Parathyroid adenoma (tissue), 2 donors: ENCODE data around the gene NFIB.

Experiments
- H2AFZ ChIP-seq: fragments of 300-600 bp; sonication (generic); one replicate; pipeline ENCODE4 v1.7.0; 2017; ENCODE audit warnings: antibody characterized with exemption, mild to moderate bottlenecking
- H3K27ac ChIP-seq: fragments of 300-600 bp; sonication (generic); one replicate; pipeline ENCODE4 v1.7.0; 2017
- H3K27me3 ChIP-seq: fragments of 300-600 bp; sonication (generic); one replicate; pipeline ENCODE4 v1.7.0; 2017; ENCODE audit warnings: low read length; ENCODE audit not compliant: control insufficient read depth, insufficient read depth
- H3K36me3 ChIP-seq: fragments of 300-600 bp; sonication (generic); one replicate; pipeline ENCODE4 v1.7.0; 2017; ENCODE audit warnings: low read length; ENCODE audit not compliant: control insufficient read depth, insufficient read depth
- H3K4me1 ChIP-seq: fragments of 300-600 bp; sonication (generic); one replicate; pipeline ENCODE4 v1.7.0; 2017; ENCODE audit warnings: control low read depth
- H3K4me2 ChIP-seq: fragments of 300-600 bp; sonication (generic); one replicate; pipeline ENCODE4 v1.7.0; 2017; ENCODE audit warnings: low read length
- H3K4me3 ChIP-seq: fragments of 300-600 bp; sonication (generic); one replicate; pipeline ENCODE4 v1.7.0; 2017; ENCODE audit warnings: low read depth, low read length
- H3K79me2 ChIP-seq: fragments of 300-600 bp; sonication (generic); one replicate; pipeline ENCODE4 v1.7.0; 2017; ENCODE audit warnings: control low read depth
- H3K9ac ChIP-seq: fragments of 300-600 bp; sonication (generic); one replicate; pipeline ENCODE4 v1.7.0; 2017; ENCODE audit warnings: mild to moderate bottlenecking
- H3K9me3 ChIP-seq: fragments of 300-600 bp; sonication (generic); one replicate; pipeline ENCODE4 v1.7.0; 2017; ENCODE audit warnings: low read length; ENCODE audit not compliant: control insufficient read depth
- CTCF ChIP-seq: fragments of 300-600 bp; sonication (generic); IDR thresholded peaks from one replicate; pipeline ENCODE4 v1.7.0; 2017; ENCODE audit warnings: antibody characterized with exemption, mild to moderate bottlenecking
- donor health status: primary hyperparathyroidism.

The NFIB gene

DNA sequence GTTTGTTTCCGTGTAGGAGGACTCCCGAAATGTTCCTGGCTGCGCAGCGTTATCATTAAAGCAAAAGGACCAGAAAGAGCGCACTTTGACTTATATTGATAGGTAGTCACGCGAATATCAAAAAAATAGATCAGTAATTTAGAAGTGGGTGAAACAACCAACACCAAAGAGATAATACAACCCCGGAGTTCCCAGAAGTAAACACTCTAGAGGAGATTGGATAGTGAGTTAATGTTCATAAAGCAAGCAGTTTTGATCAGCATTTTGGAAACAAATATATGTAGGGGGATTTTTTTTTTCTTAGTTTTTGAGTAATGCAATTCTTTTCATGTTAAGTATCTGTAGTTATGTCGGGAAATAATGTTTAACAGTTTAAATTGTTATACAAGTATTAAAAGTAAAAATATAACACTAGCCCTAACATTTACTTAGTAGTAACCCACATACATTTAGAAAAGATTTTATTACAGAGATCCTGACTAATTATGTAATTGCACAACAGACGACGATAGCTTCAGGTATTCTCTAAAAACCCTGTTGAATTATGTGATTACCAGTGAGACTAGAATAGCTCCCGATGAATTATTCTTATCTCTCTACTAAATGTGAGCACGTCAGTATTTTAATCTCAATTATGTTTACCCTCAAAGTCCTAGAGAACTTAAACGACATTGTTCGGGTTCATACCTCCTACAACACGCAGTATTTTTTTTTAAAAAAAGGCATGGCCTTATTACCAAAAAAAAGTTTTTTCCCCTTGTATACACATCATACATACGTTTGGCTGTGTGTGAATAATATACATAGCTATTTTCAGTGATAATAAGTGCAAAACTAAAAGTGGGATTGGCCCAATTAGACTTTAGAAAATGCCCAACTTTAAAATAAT is 9.4 kb upstream of the NFIB start:
- peak overlapping the region; percentile 69 for H3K27ac ChIP-seq
- H3K9ac ChIP-seq = no peak overlapping the region
- no peaks in the 10 kb centered on the region for H3K9me3 ChIP-seq
- no peaks in the 10 kb centered on the region for H3K4me1 ChIP-seq
- H3K27me3 ChIP-seq = no peaks in the 10 kb centered on the region
- H3K79me2 ChIP-seq = no peaks in the 10 kb centered on the region
- H3K4me2 ChIP-seq = peak overlapping the region; percentile 71
- no peak for TF ChIP-seq CTCF
- H2AFZ ChIP-seq = peak overlapping the region; percentile 84
- H3K4me3 ChIP-seq = peak overlapping the region; percentile 68
- H3K36me3 ChIP-seq = no peaks in the 10 kb centered on the region

DNA sequence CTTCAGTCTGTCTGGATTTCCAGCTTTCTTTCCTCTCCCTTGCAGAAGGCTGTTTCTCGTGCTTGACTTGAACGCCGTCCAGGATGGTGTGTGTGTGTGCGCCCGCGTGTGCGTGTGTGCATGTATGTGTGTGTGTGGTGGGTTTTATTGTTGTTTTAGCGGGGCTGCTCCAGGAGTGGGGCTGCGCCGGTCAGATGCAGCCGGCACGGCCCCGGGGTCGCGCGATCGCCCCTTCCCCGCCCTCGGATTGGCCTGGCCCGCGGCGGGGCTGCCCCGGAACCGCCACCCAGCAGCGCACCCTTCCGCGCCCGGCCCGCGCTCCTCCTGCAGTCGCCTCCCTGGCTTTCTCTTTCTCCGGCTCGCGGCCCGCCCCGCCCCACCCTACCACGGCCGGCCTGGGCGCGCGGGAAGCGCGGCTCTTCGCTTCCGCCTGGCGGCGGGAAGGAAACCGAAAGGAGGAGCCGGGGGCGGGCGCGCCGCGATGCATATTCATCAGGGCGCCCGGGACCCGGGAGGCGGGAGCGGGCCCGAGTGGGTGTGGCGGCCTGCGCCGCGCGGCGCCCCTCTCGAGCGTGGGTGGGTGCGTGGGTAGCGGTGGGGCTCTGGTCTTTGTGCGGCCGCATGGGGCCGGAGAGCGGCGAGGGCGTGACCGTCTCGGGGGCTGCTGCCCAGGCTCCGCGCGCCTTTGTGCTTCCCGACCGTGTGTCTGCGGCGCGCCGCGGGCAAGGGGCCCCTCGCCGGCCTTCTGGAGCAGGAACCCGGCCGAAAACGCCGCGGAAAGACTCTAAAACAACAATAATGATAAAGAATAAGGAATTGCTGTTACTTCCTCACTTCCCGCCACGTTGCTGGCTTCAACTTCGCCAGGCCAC is 8.5 kb upstream of the NFIB start:
- Histone ChIP-seq H2AFZ (peak overlapping the region; percentile 84), H3K4me1 (no peaks in the 10 kb centered on the region), H3K9ac (no peak overlapping the region), H3K79me2 (no peaks in the 10 kb centered on the region), H3K27me3 (no peaks in the 10 kb centered on the region), H3K27ac (peak overlapping the region; percentile 69), H3K36me3 (no peaks in the 10 kb centered on the region), H3K9me3 (no peaks in the 10 kb centered on the region), H3K4me2 (peak overlapping the region; percentile 74), H3K4me3 (peak overlapping the region; percentile 68)
- peak; percentile 26 for TF ChIP-seq CTCF

- no peak overlapping the region for H2AFZ ChIP-seq
- no peaks in the 10 kb centered on the region for H3K79me2 ChIP-seq
- no peaks in the 10 kb centered on the region for H3K4me1 ChIP-seq
- H3K36me3 ChIP-seq = no peaks in the 10 kb centered on the region
- H3K4me2 ChIP-seq = peak overlapping the region; percentile 74
- H3K27me3 ChIP-seq = no peaks in the 10 kb centered on the region
- no peak for TF ChIP-seq CTCF
- peak overlapping the region; percentile 68 for H3K4me3 ChIP-seq
- H3K9me3 ChIP-seq = no peaks in the 10 kb centered on the region
- H3K9ac ChIP-seq = no peak overlapping the region
- H3K27ac ChIP-seq = peak overlapping the region; percentile 42
Measured at GRCh38 chr9:14321517-14322130, 7.7 kb upstream of the NFIB start.

DNA sequence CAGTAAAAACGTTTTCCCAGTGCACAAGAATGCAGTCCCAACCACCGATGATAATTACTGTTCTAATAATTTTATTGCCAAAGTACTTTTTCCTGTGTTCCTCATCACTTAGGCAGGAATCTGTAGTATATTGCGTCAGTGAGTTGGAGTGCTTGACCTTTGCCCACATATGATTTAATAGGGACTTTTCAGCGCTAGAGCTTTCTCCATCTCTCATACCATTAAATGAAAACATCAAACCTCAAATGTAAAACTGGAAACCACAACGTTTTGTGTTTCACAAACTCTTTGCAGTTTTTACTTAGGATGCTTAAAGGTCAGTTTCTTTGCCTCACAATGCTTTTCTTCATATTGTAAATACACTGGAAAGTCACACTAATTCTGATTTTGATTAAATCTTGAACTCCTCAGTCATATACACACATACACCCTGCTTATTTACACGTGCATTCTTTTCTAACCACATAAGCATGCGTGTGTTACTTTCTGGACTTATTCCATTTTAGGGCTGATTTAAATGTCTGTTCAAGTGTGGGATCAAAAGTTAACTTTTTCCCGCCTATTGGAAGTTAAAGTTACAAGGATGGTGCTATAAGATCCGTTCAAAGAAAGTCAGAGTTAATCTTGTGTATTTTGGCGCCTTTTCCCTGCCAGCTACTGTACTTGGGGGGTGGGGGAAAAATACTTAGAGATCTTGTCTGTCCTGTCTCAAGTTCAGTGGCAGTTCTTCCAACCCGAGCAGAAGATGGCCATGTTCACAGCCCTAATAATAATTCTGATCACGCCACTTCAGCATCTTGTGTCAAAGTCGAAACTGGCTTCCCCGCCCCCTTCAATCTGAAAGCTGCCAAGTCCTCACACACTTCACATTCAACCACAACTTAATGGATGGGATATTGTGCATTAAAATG is 6.6 kb upstream of the NFIB start:
- H3K36me3 ChIP-seq = no peaks in the 10 kb centered on the region
- no peaks in the 10 kb centered on the region for H3K79me2 ChIP-seq
- TF ChIP-seq CTCF = no peak
- H3K4me3 ChIP-seq = peak overlapping the region; percentile 13
- H3K4me2 ChIP-seq = no peak overlapping the region
- H3K27ac ChIP-seq = peak overlapping the region; percentile 42
- H3K27me3 ChIP-seq = no peaks in the 10 kb centered on the region
- no peaks in the 10 kb centered on the region for H3K9me3 ChIP-seq
- no peak overlapping the region for H2AFZ ChIP-seq
- H3K9ac ChIP-seq = no peak overlapping the region
- no peaks in the 10 kb centered on the region for H3K4me1 ChIP-seq
